Activated CD4-positive, alpha-beta T cell treated with anti-CD3 and anti-CD28 coated beads for 24 hours (primary cell): ENCODE measurements around the gene DIAPH2.
"Not testable (repeated sequence)": the region's sequence is repeated elsewhere in the genome, so short reads cannot be mapped to it uniquely, and the experiment has no call there.

ENCODE experiments used
- DNase-seq, 2 donors: peaks; one replicate each; pipeline ENCODE4 v3.0.0-alpha.2; 2020; ENCODE audit warnings: low read depth in 2 of 2

The DIAPH2 gene

DNA sequence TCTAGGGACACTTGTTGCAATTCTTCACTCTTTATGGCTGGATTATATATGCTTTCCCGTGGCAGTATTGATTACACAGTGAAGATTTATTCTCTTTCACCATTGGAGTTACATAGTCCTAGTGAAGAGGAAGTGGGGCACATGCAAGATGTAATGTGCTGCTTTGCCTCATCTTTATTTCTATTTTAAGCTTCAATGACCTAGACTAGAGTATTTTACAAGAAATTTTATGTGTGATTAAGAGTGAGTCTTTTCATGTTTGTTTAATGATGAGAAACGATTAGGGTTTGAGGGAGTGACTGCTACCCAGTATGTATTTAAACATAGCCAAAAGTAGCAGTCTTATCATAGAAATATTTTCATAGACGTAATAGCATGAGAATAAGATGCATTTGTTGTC lies 30.8 kb downstream of the DIAPH2 start:
- no peak for DNase-seq

DNA sequence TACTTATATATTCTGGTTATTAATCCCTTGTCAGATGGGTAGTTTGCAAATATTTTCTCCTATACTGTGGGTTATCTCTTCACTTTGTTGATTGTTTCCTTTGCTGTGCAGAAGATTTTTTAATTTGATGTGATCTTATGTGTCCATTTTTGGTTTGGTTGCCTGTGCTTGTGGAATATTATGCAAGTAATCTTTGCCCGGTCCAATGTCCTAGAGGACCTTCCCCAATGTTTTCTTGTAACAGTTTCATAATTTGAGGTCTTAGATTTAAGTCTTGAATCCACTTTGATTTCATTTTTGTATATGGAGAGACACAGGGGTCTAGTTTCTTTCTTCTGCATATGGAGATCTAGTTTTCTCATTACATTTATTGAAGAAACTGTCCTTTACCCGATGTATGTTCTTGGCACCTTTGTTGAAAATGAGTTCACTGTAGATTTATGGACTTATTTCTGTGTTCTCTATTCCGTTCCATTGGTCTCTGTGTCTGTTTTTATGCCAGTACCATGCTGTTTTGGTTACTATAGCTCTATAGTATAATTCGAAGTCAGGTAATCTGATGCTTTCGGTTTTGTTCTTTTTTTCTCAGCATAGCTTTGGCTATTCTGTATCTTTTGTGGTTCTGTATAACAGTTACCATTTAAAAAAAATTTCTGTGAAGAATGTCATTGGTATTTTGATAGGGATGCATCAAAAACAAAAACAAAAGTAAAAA lies 34.7 kb downstream of the DIAPH2 start:
- no peak for DNase-seq

DNA sequence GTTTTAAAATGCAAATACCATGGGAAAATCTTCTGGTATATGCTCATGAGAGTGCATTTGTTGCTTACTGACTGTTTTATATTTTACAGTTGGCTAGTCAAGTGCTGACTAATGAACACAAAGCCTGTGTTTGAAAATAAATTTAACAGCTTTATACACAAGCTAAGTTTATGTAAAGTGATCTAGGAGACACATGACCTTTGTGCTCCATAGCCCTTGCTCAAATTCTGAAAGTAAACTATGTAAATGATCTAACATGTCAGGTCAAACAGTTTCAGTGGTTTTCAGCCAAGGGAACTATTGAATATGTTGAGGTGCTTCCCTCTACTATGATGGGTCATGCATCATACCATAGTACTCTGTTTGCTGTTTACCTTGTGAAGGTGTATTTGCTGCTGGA lies 36.7 kb downstream of the DIAPH2 start:
- no peak for DNase-seq

DNA sequence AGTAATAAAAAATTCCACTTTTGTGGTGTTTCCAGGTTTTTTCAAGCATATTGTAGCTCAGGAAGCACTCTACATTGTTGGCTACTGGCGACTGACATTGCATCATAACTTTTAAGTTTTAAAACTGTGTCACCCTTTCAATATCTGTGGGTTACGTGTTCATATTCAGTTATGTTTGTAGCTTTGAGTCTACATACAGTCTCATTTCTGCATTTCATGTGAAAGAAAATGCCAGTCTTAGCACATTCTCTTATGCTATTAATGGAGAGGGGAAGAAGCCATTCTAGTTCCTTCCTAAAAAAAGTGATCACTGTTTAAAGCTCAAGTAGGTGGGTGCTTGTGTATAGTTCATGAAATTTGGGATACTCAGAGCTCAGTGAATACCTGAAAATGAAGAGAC lies 38.1 kb downstream of the DIAPH2 start:
- DNase-seq: no peak

DNA sequence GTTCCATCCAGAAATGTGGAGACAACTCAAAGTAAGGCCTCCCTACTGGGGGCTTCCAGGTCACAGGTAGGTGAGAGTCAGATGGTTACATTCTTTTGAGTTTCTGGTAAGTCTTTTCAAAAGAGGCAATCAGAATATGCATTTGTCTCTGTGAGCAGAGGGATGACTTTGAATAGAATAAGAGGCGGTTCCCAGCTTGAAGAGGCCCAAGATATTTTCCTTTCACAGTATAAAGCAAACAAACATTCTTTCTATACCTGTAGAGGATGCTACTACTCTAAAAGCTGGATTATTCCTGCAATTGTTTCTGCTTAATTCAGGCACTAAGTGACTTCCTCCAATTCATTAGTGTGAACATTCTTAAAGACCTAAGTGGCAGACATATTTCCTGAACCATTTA lies 44.4 kb downstream of the DIAPH2 start:
- DNase-seq: no peak

DNA sequence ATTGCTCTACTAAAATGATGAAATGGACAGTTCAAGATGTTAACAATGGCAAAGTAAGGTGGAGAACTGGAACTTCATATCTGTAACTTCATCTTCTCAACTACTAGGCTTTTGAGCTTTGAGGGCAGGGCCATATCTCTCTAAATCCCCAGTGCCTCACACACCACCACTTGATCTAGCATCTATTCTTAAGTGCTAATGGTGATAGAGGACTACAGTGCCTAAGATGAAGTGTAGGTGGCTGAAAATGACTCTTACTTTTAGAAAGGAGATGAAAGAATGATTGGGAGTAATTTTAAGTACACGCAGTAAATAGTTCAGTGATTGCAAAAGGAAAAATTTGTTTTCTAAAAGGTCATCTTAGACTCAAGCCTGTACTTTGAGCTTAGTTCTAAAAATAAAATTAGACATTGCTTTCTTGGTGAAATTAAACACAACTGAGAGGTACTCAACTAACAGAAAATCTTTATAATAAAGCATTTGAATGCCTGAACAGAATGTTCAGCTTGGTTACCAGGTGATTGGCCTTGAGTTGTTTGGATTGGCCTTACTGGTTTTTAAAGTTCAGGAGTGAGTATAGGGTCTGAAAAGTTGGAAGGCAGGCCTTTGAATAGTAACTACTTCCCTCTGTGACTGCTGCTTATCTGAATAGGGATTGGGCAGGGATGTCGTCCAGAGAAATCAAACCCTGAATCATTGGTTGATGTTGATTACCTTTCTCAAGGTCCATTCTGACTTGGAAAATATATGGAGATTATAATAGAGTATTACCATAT lies 45.4 kb downstream of the DIAPH2 start:
- DNase-seq: no peak

DNA sequence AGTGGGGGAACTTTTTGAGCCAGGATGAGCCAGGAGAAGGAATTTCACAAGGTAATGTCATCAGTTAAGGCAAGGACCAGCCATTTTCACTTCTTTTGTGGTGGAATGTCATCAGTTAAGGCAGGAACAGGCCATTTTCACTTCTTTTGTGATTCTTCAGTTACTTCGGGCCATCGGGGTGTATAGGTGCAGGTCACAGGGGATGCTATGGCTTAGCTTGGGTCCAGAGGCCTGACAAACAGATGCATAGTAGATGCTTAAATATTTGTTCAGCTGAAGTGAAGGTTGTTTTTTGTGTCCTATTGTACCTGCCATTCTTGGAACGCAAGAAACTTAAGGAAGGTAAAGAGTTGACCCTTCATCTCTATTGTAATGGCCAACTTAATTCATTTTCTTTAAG lies 46.4 kb downstream of the DIAPH2 start:
- DNase-seq: not testable (repeated sequence)

DNA sequence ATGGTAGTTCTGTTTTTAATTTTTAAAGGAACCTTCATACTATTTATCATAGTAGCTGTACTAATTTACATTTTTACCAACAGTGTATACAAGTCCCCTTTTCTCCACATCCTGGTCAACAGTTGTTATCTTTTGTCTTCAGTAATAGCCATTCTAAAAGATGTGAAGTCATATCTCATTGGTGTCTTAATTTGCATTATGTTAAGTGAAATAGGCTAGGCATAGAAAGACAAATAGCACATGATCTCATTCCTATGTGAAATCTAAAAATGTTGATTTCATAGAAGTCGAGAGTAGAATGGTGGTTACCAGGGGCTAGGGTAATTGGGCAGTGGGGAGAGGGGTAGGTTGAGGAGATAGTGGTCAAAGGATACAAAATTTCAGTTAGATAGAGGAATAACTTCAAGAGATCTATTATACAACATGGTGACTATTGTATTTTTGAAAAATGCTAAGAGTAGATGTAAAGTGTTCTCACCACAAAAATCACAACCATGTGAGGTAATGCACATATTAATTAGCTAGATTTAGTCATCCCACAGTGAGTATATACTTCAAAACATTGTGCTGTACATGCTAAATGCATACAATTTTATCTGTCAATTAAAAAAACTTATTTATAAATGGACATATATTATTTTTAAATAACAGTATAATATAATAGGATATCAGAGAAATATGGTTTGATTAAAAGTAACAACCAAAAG lies 58.9 kb downstream of the DIAPH2 start:
- no peak for DNase-seq

DNA sequence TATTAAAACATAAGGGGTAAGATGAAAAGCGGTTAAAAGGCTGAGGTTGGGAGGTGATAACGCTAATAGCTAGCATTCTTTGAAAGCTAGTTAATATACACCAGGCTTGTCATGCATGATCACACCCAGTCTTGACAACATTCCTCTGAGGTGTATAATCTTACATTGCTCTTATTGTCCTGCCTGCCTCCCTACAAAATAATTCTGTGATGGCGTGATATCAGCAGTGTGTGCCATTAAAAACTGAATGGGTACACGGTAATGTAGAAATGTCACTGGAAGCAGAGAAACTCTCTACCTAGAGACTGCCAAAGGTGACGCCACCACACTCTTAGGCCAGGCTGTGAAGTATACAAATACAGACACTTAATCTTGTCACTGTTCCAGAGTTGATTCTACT lies 68.1 kb downstream of the DIAPH2 start:
- DNase-seq: no peak

DNA sequence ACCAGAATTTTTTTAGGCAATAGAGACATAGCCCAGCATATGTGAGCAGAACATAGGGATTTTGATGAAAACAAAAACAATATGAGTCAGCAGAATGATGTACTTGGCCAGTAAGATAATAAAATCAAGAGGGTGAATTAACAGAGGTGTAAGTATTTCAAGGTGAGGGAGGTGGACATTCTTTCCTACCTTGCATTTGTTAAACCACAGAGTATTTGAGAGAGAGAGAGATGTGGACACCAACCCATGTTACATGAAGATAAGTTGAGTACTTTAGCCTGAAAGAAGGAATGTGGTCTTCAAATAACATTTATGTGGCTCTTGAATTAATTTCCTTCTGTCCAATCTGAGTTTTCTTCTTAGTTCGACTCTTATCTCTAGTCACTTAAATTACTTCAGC lies 68.6 kb downstream of the DIAPH2 start:
- no peak for DNase-seq

DNA sequence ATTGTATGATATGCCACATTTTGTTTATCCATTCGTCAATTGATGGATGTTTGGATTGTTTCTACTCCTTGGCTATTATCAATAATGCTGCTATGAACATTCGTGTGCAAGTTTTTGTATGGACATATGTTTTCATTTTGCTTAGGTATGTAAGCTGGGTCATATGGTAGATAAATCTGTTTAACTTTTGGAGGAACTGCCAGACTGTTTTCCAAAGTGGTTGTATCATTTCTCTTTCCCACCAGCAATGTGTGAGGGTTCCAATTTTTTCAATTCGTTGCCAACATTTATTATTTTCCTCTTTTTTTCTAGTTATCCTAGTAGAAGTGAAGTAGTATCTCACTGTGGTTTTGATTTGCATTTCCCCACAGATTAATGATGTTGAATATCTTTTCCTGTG lies 71.8 kb downstream of the DIAPH2 start:
- no peak for DNase-seq

DNA sequence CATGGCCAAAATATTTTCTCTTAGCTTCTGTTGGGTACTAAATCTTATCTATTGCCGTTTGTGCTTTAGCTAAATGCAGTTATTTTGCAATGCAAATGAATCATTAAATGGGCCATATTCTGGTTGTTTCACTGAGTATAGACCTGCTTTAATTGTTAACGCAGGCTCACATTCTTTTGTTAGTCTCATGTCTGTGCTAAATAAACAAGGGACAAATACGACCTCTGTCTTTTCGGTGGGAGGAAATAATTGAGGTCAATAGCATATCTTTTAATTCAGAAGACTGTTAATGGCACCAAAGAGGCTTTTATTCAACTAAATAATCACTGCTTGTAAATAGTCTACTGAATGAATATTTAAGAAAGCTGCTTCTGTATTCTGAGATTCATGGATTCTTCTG lies 76.9 kb downstream of the DIAPH2 start:
- DNase-seq: no peak

DNA sequence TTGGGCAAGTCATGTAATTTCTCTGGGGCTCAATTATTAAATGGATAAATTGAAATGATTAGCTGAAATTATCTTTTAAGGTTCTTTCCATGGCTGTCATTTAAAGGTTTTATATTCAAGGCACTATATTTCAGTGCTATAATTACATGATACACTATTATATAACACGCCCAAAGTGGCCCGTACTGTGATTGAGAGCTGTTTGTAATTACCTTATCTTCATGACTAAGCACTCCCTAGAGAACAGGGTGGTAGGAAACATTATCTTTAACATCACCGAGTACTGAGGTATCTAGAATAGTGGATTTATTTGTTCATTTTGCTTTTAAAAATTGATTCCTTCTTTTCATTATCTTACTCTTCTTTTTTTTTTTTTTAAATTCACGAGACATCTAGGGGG lies 79.0 kb downstream of the DIAPH2 start:
- DNase-seq: no peak

DNA sequence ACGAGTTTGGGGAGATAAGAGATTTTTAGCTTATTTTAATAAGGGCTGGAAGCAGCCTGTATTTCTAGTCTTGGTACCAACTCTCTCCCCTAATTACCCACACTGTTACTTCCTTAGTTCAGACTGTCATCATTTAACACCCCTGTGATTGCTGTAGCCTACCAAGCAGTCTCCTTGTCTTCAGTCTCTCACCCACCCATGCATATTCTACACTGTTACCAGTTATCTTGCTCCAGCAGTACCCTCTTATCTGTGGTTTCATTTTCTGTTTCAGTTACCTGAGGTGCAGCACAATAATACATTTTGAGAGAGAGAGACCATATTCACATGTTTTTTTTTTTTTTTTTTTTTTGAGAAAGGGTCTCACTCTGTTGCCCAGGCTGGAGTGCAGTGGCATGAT lies 80.2 kb downstream of the DIAPH2 start:
- no peak for DNase-seq

DNA sequence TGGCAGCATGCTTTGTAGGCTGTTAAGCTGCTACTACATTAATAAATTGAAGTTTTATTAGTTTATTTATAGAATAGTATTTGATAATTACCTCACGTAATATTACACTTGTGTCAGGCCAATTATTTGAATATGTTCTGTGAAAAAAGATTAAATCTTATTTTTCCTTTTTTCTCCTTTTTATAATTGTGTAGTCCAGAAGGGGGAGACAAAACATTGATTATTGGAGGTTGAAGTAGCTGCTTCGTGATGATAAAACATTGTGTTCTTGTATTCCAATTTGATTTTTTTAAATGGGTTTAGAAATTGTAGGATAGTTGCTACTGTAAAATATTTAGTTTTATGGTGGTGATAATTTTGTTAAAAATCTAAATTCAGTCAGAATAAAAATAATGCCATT lies 85.7 kb downstream of the DIAPH2 start:
- no peak for DNase-seq

DNA sequence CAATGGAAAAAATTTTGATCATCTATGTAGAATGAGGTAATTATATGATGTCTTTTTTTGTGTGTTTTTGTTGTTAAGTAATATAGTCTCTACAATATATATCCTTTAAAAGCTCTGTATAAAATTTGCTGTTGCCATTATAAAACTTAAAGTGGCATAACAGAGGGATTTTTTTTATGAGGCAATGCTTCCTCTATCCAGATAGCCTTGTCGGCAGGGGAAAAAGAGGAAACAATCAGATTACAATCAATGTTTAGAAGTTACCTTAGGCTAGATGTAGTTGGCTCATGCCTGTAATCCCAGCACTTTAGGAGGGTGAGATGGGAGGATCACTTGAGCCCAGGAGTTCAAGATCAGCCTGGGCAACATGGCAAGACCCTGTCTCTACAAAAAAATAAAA lies 86.8 kb downstream of the DIAPH2 start:
- no peak for DNase-seq

DNA sequence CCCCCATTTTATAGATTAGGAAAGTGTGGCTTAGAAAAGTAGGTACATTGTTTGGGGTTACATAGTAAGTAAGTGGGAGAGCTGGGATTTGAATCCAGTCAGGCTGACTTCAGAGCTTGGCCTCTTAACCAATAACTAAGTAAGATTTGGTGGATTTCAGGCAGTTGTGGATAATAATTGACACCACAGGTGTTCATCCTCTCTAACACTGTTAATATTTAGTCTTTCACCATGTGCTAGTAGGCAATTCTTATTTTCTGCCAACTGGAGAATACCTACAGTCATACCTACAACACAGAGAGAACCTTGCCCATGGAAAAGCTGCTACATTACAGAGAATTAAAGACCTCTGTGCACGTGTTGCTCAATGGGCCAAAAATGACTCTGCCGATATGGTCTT lies 89.5 kb downstream of the DIAPH2 start:
- DNase-seq: no peak

DNA sequence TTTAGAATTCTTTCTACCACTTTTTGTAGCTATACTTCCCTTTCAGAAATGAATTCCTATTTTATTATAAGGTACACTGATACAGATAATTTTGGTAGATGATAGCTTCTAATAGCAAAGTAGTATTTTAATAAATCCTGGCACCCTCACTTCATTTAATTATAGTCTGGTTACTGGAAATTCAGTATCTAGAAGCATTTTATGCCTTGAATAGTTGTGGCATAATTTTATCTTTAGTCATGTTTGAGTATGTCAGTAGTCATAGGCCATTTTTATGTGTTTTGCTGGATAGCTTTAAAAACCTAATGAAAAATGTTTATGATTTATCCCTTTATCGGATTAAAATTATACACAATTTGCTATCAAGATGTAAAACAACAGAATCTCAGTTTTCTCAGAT lies 92.3 kb downstream of the DIAPH2 start:
- DNase-seq: no peak

DNA sequence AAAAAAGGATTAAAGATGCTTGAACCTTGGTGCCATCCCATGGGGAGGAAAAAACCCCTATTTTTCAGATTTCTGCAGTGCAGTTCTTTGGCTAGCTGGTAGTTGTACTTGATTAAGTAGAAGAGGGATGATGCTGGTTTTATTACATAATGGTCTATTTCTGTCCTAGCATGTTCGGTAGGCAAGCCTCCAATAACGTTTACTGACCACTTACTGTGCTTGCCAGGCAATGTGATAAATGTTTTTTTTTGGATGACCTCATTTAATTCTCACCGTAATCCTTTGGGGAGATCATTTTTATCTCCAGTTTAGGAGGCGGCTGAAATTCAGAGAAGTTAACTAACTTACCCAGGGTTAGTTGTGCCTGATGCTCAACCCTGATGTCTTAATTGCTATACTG lies 106.9 kb downstream of the DIAPH2 start:
- DNase-seq: no peak

DNA sequence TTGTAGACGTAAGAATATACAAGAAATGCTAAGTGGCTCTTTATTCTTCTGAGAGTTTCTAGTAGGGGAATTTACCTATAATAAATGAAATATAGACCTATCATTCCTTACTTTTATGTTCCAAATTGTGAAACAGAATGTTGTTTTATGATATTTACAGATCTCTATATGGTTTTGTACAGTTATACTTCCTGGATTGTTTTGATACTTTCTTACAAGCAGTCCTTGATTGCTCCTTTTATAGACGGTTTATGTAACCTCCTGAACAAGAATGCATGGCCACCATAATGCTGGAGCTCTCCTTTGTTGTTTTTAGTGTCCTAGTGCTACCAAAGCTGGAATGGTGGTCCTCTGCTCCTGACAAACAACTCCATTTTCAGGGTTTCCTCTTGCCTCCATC lies 107.4 kb downstream of the DIAPH2 start:
- no peak for DNase-seq

DNA sequence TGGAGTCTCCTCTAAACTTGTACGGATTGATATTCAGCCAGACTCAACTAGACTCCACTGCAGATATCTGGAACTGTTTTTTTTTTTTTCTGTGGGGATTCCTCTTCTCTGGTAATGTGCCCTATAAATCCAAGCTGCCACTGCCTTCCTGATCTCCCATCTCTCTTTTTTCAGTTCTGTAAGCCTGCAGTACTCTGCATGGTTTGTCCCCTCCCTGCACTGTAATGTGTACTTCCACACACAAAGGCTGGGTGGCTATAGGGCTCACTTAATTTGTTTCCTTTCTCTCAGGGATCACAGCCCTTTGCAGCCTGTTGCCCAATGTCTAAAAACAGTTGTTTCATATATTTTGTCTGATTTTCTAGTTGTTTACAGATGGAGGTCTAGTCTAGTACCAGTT lies 114.3 kb downstream of the DIAPH2 start:
- no peak for DNase-seq

DNA sequence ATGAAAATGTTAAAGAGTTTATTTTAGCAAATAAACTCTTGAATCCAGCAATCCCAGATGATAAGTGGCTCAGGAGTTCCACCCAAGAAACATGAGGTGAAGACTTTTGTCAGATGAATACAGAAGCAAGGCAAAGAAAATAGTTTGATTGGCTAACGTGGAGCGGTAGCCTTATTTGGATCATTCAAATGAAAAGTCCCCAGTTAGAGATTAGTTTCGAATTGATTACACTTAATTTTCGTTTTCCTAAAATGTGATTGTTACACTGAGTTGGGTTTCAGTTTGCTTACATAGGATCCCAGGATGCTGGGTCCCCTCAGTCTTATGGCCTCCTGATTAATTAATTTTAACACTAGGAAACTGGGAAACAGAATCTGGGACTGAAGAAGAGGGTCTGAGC lies 122.7 kb downstream of the DIAPH2 start:
- DNase-seq: no peak

DNA sequence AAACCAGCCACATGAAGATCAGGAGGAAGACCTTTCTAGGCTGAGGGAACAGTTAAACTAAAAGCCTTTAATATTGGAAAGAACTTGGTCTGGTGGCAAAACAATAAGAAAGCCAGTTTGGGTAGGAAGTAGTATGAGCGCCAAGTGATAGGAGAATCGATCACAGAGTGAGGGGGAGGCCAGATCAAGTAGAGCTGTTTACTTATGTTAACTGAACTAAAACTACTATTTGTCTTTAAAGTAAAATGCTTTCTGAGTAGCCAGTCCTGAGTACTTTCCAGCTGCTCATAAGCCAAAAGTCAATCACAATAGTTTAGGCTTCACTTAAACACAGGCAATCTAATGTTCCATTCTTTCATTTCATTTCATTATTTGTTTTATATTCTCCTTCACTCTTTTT lies 136.3 kb downstream of the DIAPH2 start:
- DNase-seq: no peak
